ENCODE measurements around the gene KIF12. TPM values are rescaled to one million over a fixed set of nuclear protein-coding genes. Genes with fewer than 3 reads are reported as not detected.

Gene KIF12
- total and polyA plus RNA-seq, 2 of the 13 experiments (the other 11 are each of a cell fraction or from before 2014, with no cell fraction given), result 1.8 to 12.5 TPM

DNA sequence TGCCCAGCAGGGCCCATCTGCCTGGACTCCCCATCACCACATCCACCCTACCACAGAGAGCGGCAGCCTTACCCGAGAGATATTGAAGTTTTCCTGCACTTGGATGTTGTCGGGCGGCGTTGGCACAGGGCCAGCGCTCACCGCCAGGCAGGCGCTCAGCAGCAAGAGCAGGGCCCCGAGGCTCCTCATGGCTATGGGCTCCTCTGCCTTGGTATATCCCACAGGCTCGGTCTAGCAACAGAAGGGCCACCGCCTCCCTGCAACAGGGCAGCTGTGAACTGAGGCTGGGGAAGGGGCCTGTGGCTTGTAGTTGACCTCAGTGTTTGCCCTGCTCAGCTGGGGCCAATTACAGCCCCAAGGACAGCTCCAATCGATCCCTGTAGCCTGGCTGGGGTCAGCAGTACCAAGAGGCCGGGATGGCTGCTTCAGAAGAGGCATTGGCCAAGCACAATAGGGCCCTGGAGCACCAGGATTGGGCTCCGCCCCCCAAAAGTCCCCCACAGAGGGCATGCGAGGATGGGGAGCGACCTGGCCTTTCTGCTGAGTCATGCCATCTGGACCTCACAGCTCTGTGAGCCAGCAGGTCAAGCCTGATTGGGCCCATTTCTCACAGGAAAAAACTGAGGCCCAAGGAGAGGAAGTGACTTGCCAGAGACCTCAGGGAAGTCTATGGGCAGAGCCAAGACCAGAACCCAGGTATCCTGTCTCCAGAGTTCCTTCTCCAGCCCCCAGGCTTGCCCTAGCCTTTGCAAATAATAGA is 20.9 kb downstream of the KIF12 start, which contains the start of gene AMBP (continued):
- TF ChIP-seq ATF7 (IDR thresholded peaks at IDR 0.05) (no peak), ATF7 (CRISPR knock-in tag; IDR thresholded peaks at IDR 0.05) (peak; percentile 78; the same call in 1 of the 2 replicates), ZNF7 (CRISPR knock-in tag; IDR thresholded peaks at IDR 0.05) (no peak), ZNF543 (CRISPR knock-in tag; IDR thresholded peaks at IDR 0.05) (peak; percentile 96), MYNN (CRISPR knock-in tag; IDR thresholded peaks at IDR 0.05; ENCODE audit: low read depth) (no peak), KLF13 (CRISPR knock-in tag; IDR thresholded peaks at IDR 0.05) (peak; percentile 61; the same call in 1 of the 2 replicates), DPF2 (CRISPR knock-in tag; IDR thresholded peaks at IDR 0.05; ENCODE audit: borderline replicate concordance, low read depth) (peak; percentile 90), ZZZ3 (CRISPR knock-in tag; IDR thresholded peaks at IDR 0.05; ENCODE audit: borderline replicate concordance) (no peak), FOXJ3 (CRISPR knock-in tag; IDR thresholded peaks at IDR 0.05; ENCODE audit: borderline replicate concordance) (peak; percentile 92), ONECUT2 (CRISPR knock-in tag; IDR thresholded peaks at IDR 0.05) (peak; percentile 100), ZNF121 (CRISPR knock-in tag; IDR thresholded peaks at IDR 0.05) (peak; percentile 85), PPARG (CRISPR knock-in tag; conservative IDR thresholded peaks at IDR 0.05) (peak; percentile 90), HIVEP1 (CRISPR knock-in tag; IDR thresholded peaks at IDR 0.05) (peak; percentile 96), ZBTB3 (CRISPR knock-in tag; IDR thresholded peaks at IDR 0.05; ENCODE audit: borderline replicate concordance, low read depth) (peak; percentile 89; the same call in 1 of the 2 replicates), MEIS1 (CRISPR knock-in tag; IDR thresholded peaks at IDR 0.05; ENCODE audit: borderline replicate concordance) (peak; percentile 67; the same call in 1 of the 2 replicates)
- TF ChIP-seq, protein P1, sequence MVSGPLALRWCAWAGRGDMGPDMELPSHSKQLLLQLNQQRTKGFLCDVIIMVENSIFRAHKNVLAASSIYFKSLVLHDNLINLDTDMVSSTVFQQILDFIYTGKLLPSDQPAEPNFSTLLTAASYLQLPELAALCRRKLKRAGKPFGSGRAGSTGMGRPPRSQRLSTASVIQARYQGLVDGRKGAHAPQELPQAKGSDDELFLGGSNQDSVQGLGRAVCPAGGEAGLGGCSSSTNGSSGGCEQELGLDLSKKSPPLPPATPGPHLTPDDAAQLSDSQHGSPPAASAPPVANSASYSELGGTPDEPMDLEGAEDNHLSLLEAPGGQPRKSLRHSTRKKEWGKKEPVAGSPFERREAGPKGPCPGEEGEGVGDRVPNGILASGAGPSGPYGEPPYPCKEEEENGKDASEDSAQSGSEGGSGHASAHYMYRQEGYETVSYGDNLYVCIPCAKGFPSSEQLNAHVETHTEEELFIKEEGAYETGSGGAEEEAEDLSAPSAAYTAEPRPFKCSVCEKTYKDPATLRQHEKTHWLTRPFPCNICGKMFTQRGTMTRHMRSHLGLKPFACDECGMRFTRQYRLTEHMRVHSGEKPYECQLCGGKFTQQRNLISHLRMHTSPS (CRISPR knock-in tag; IDR thresholded peaks at IDR 0.05; ENCODE audit: low read depth), result peak; percentile 90
- TF ChIP-seq, protein P2, sequence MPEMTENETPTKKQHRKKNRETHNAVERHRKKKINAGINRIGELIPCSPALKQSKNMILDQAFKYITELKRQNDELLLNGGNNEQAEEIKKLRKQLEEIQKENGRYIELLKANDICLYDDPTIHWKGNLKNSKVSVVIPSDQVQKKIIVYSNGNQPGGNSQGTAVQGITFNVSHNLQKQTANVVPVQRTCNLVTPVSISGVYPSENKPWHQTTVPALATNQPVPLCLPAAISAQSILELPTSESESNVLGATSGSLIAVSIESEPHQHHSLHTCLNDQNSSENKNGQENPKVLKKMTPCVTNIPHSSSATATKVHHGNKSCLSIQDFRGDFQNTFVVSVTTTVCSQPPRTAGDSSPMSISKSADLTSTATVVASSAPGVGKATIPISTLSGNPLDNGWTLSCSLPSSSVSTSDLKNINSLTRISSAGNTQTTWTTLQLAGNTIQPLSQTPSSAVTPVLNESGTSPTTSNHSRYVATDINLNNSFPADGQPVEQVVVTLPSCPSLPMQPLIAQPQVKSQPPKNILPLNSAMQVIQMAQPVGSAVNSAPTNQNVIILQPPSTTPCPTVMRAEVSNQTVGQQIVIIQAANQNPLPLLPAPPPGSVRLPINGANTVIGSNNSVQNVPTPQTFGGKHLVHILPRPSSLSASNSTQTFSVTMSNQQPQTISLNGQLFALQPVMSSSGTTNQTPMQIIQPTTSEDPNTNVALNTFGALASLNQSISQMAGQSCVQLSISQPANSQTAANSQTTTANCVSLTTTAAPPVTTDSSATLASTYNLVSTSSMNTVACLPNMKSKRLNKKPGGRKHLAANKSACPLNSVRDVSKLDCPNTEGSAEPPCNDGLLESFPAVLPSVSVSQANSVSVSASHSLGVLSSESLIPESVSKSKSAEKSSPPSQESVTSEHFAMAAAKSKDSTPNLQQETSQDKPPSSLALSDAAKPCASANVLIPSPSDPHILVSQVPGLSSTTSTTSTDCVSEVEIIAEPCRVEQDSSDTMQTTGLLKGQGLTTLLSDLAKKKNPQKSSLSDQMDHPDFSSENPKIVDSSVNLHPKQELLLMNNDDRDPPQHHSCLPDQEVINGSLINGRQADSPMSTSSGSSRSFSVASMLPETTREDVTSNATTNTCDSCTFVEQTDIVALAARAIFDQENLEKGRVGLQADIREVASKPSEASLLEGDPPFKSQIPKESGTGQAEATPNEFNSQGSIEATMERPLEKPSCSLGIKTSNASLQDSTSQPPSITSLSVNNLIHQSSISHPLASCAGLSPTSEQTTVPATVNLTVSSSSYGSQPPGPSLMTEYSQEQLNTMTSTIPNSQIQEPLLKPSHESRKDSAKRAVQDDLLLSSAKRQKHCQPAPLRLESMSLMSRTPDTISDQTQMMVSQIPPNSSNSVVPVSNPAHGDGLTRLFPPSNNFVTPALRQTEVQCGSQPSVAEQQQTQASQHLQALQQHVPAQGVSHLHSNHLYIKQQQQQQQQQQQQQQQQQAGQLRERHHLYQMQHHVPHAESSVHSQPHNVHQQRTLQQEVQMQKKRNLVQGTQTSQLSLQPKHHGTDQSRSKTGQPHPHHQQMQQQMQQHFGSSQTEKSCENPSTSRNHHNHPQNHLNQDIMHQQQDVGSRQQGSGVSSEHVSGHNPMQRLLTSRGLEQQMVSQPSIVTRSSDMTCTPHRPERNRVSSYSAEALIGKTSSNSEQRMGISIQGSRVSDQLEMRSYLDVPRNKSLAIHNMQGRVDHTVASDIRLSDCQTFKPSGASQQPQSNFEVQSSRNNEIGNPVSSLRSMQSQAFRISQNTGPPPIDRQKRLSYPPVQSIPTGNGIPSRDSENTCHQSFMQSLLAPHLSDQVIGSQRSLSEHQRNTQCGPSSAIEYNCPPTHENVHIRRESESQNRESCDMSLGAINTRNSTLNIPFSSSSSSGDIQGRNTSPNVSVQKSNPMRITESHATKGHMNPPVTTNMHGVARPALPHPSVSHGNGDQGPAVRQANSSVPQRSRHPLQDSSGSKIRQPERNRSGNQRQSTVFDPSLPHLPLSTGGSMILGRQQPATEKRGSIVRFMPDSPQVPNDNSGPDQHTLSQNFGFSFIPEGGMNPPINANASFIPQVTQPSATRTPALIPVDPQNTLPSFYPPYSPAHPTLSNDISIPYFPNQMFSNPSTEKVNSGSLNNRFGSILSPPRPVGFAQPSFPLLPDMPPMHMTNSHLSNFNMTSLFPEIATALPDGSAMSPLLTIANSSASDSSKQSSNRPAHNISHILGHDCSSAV (CRISPR knock-in tag; IDR thresholded peaks at IDR 0.05; ENCODE audit: borderline replicate concordance), result no peak
- TF ChIP-seq, protein P3, sequence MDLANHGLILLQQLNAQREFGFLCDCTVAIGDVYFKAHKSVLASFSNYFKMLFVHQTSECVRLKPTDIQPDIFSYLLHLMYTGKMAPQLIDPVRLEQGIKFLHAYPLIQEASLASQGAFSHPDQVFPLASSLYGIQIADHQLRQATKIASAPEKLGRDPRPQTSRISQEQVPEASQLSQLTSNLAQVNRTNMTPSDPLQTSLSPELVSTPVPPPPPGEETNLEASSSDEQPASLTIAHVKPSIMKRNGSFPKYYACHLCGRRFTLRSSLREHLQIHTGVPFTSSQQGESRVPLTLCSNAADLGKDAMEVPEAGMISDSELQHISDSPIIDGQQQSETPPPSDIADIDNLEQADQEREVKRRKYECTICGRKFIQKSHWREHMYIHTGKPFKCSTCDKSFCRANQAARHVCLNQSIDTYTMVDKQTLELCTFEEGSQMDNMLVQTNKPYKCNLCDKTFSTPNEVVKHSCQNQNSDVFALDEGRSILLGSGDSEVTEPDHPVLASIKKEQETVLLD (CRISPR knock-in tag; IDR thresholded peaks at IDR 0.05; ENCODE audit: low read depth), result no peak
